HG02852 (cell line): ENCODE data around the gene MICAL2.
A peak's percentile ranks its signal among the peaks of the same experiment; 100 is the strongest.

Experiments
- ATAC-seq: cut with Tn5 transposase; IDR thresholded peaks from one replicate; pipeline ENCODE4 v1.9.1; 2021; ENCODE audit warnings: mild to moderate bottlenecking, moderate library complexity; ENCODE audit not compliant: unreplicated experiment

The MICAL2 gene

DNA sequence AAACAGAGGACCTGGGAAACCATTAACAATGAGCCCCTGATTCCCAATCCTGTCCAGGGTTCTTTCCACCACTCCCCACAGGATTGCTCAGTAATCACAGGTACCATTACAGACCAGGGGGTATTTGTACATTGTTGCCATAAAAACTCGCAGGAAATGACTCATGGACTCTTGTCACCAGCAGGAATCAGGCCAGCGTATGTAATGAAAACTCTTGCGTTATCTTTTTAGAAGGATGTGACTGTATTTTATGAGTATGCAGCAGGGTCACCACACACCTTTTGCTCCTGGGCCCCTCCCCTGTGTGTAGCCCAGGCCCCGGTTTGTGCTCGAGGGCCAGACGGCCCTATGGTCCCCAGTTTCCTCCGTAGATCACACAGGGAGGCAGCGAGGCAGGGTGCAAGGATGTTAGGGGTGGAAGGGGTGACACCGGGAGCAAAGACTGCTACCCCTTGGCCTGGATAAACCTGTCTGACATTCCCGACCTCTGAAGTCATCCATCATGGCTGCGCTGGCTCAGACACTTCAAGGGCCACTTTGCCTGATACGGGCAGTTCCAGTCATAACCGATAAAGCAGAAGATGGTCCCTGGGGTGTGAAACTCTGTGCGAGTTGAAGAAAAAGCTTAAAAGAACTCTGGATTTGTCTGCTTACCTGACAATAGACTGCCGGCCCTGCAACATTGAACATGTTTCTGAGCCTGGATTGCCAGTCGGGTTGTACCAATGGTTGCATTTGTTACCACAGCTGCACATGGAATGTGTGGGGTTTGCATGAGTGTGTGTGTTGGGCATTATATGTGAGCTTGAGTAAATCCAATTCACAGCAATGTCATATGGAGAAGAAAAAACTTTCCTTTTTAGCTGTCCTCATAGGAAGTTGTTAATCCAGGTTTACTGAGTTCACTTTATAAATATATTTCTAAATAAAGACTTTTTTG, 56.9 kb downstream of the MICAL2 start:
- no peak for ATAC-seq

DNA sequence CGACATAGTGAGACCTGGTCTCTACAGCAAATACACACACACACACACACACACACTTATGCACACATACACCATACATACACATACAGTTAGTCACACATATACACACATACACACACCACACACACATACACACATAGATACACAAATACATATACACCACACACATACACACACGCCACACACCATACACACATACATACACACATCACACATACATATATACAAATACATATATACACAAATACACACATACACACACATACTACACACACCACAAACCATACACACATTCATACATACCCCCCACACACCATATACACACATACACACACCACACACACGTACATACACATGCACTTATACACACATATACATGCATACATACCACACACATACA, 57.7 kb downstream of the MICAL2 start:
- no peak for ATAC-seq

DNA sequence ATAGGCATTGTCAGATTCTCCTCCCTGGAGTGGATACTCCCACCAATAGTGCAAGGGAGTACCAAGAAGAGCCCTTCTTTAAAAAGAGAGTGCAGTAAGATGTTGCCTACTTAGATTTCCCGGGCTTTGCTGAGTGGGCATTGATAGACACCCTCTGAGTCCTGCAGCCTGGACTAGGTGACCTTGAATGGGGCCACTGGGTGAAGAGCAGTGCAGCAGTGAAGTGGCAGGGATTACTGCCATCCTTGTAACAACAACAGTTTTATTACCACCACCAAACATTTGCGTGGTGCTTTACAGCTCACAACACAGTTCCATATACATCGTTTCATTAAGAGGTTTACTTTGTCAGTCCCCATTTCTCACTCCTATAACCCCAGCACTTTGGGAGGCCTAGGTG, 59.4 kb downstream of the MICAL2 start:
- no peak for ATAC-seq

DNA sequence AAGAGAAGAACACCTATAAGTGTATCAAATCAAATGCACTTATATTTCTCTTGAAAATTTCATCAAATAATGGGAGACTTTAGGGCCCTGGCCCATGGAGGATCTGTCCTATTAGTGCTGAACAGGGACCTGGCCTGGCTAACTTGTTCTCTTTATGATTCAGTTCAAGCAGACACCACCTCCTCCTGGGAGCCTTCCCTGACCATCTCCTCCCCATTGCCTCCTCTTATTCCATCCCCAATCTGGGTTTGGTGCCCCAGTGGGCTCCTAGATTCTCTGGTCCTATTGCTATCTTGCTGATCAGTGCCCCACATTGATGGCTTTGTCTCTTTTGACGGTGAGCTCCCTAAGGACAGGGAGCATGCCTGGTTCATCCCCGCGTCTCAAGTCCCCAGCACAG, 60.1 kb downstream of the MICAL2 start:
- no peak for ATAC-seq

DNA sequence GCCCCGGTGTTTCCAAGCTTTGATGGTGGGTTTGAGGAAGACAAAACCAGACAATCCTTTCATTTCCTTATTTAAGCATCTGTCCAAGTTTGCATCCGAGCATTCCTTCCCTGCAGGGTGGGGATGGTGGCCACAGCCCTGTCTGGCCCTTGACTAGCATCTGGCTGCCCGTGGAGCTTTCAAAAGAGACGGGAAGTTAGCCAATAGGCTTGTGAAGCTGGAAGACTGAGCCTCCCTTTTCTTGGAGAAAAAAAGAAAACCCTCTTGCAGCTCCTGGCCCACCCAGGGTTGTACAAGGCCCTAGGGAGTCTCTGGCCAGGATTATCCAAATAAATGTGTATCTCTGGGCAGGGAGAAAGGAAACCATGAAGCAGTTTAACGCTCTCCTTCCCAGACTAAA, 60.6 kb downstream of the MICAL2 start:
- no peak for ATAC-seq

DNA sequence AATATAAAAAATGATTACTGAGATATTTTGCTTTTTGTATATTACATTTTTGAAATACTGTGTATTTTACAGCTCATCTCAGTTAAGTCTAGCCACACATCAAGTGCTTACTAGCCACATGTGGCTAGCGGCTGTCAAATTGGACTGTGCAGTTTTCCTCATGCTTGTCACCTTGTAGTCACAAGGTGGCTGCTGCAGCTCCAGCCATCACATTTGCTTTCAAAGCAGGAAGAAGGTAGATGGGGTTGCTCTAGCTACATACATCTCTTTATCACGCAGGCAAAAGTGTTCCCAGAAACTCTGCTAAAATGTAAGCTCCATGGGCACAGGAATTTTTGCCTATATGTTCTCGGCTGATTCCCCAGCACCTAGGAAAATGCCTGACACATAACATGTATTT, 61.5 kb downstream of the MICAL2 start:
- ATAC-seq, result no peak

DNA sequence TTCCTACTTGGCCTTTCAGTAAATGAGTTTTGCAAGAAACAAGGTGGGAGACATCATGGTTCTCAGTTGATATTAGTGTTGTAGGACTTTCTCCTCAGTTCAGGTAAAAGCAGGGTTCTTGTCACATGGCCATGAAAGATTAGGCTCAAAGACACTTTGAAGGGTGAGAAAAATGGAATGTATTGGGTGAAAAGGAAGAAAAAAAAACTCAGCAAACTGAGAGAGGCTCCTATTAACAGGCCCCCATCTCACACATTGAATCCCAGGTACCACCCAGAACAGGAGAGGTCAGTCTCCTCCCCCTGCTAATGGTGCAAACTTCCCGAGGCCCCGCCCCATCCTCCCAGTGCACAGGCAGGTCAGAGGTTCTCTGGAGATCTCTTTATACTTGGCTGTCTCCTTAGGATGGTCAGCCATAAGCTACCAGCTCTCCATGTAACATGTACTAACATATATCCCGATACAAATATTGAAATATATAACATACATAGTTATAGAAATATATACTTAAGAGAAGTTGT, 62.2 kb downstream of the MICAL2 start:
- no peak for ATAC-seq

DNA sequence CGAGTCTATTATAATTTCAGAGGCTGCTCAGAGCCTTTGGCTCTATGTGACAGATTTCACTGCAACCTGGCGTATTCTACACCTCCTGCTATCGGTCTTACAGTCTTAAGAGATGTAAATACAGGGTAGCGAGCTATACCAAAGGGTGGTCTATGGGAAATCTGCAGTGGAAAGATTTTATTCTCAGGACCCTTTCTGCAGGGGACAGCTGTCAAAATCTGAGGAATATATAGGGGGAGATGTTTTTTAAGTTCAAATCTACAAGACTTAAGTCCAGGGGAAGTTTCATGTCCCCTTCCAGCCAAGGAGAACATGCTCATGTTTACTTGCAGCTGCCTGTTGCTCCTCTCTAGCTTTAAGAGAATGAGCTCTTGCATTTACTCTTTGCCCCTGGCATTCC, 62.7 kb downstream of the MICAL2 start:
- ATAC-seq, result no peak

DNA sequence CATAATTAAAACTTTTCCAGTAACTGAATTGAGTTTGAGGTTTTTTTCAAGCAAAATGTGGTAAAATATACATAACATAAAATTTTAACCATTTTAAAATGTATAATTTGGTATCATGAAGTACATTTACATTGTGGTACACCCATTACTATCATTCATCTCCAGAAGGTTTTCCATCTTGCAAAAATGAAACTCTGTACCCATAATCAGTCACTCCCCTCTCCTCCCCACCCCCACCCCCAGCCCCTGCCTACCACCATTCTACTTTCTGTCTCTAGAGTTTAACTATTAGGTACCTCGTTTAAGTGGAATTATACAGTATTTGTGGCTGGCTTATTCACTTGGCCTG, 63.7 kb downstream of the MICAL2 start:
- no peak for ATAC-seq

DNA sequence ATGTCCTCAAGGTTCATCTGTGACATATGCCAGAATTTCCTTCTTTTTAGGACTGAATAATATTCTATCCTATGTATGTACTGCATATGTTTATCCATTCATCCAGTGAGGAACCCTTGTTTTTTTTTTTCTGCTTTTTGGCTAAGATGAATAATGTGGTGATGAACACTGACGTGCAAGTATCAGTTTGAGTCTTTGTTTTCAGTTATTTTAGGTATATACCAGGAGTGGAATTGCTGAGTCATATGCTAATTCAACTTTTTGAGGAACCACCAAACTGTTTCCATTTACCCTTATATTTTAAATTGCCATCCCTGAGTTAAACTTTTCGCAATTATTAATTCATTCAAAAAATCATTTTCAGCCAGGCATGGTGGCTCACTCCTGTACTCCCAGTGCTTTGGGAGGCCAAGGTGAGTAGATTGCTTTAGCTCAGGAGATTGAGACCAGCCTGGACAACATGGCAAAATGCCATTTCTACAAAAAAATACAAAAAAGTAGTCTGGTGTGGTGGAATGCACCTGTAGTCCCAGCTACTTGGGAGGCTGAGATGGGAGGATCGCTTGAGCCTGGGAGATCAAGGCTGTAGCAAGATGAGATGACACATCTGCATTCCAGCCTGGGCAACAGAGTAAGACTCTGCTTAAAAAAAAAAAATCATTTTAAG, 64.2 kb downstream of the MICAL2 start:
- ATAC-seq, result peak; percentile 79

DNA sequence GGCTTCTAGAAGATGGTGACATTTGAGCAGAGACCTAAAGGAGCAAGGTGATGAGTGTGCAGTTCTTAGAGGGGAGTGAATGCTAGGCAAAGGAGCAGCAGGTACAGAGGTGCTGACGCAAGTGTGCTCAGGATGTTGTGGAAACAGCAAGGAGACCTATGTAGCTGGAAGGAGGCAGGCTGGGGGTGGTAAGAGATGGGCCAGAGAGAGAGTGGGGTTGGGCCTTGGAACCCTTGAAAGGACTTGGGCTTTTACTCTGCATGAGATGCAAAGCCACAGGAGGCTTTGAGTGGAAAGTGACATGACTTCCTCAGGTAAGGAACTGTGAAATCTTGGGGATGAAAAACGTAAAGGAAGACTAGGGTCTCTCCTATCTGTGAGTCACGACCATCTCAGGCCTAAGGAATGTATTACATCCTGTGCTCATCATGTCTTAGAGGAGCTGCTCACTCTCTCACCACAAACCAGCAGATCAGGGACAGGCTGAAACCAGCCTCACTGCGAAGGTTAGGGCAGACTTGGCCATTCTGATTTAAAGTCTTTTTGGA, 65.4 kb downstream of the MICAL2 start:
- ATAC-seq, result no peak

DNA sequence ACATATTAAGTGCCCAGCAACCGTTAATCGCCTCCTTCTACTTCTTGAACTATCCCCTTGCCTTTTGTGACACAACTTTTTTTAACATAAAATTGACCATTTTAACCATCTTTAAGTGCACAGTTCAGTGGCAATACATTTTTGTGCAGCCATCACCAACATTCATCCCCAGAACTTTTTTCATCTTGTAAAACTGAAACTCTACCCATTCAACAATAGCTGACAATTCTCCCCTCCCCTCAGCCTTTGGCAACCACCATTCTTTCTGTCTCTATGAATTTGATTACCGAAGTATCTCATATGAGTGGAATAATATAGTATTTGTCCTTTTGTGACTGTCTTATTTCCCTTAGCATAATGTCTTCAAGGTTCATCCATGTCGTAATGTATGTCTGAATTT, 66.0 kb downstream of the MICAL2 start:
- ATAC-seq, result no peak

DNA sequence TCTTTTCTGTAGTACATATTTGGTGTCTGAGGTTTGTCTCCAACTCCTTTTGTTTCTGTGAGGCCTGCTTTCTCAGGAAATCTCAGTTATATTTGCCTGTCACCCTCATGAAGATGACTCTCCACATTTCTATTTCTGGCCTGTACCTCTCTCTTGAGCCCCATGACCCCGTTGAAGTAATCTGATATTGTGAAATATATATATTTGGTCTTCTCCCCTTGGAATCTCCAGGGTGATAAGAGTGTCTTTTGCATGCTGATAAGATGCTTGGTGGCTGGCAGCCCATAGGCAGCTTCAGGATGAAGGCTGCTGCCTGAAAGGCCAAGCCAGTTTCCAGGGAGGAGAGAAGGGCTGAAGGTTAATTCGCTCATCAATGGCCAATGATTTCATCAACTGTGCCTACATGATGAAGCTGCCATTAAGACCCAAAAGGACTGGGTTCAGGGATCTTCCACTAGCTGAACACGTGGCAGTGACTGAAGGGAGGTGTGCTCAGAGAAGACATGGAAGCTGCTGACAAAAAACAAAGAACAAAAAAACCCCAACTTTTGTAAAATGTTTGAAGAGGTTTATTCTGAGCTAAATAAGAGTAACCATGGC, 67.4 kb downstream of the MICAL2 start:
- ATAC-seq, result no peak

DNA sequence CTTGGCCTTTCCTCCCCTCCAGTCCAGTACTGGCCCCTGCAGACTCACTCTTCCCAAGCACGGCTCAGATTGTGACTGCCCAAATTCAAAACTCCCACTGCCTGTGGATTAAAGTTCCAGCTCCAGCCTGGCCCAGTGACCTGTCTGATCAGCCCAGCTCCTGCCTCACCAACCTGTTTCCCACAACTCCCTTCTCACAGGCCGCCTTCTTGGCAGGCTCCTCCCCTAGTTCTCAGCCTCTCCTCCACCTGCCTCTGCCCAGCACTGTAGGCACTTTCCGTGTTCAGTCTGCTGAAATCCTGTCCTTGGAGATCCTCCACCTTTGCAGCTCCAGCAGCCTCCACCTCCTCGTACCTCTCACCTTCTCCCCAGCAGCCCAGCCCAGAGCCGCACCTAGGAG, 68.6 kb downstream of the MICAL2 start:
- ATAC-seq, result no peak

DNA sequence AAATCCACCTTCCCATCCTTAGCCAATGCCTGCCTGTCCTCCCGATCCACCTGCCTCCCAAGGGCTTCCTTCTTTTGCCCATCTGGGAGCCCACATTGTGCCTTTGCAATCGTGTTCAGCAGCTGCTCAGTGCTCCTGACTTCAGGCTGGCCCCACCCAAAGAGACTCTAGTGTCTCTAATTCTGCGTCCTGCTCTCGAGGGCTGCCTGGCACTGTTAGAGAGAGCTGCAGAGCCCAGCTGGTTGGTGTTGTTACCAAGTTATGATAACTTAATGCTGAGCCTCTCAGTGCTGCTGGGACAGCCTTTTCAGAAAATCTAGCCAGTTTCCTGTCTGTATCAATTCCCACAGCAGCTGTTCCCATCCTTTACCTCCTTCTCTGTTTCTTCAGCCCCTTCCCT, 69.1 kb downstream of the MICAL2 start:
- ATAC-seq, result no peak

DNA sequence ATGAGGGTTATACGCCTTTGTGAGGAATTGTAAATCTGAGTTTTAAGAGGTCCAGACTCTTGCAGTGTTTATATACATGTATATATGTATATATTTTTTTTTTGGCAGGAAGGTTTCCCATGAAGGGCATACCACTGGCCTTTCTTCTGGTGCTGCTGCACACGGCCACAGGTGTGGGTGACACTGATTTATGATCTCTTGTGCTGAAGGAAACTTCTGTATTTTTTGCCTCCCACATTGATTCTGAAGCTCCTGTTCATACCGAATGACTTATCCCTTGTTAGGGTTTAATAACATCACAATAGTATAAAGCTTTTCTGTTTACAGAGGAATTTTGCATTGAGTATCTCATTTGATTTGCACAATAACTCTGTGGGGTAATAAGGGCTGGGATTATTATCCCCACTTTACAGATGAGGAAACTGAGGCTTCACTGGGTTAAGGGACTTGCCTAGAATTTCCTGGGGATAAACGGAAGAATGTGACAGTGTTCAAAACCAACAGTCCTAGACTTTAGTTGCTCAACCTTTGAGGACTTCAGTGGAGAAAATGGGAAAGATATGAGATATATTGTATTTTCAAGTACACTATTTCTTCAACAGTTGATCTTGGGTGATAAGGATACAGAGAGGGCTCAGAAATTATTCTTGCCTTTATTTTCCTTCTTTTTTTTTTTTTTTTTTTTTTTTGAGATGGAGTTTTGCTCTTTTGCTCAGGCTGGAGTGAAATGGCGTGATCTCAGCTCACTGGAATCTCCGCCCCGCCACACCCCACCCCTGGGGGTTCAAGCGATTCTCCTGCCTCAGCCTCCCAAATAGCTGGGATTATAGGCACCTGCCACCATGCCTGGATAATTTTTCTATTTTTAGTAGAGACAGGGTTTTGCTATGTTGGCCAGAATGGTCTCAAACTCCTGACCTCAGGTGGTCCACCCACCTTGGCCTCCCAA, 70.1 kb downstream of the MICAL2 start:
- no peak for ATAC-seq

DNA sequence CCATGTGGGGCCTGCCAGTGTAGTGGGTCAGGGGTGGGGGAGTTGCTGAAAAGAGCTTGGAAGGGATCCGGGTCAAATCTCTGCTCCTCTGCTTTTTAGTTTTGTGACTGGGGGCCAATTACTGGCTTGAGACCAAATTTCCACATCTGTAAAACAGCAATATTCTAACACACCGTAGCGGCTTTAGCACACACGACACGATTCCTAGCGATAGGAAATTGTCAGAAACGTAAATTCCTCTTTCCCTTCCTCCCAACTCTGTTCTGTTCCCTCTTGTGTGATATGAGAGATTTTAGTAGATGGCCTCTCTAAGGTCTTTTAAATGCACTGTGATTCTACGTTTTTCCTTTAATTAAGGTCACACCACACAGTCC, 71.9 kb downstream of the MICAL2 start:
- no peak for ATAC-seq

DNA sequence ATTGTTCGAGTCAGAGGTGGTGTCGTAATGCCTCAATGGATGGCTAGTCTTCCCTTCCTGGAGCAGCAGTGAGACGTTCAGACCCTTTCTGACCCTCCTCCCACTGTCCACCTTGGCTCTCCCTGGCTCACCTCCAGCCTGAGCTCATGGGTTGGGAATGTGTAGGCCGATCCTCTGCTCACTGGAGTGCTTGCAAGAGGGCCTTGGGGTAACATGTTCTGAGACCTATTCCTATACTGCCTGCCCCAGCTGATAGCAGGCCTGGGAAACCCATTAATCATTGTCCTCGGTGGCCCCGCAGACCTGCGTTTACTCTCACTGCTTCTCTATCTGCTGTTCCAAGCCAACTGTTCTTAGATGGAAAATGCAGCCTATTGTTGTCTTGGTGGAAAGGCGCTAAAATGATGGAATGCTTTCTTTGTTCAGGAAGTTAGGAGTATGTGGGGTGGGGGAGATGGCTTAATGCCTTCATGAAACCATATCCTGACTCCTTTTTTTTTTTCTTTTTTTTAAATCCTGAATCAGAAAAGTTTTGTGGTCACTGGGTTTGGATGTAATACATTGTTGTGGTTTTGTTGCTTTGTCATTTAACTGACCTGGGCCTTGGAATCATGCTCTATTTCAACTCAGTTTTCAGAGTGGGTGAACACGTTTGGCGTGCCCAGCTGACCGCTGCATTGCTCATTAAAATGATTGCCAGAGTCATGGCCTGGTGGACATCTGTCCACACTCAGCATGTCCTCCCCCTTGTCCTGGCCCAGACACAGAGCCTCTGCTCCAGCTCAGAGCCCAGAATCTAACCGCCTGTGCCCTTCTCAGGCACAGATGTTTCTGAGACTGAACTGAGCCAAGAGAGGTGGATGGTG, 72.5 kb downstream of the MICAL2 start:
- ATAC-seq, result no peak

DNA sequence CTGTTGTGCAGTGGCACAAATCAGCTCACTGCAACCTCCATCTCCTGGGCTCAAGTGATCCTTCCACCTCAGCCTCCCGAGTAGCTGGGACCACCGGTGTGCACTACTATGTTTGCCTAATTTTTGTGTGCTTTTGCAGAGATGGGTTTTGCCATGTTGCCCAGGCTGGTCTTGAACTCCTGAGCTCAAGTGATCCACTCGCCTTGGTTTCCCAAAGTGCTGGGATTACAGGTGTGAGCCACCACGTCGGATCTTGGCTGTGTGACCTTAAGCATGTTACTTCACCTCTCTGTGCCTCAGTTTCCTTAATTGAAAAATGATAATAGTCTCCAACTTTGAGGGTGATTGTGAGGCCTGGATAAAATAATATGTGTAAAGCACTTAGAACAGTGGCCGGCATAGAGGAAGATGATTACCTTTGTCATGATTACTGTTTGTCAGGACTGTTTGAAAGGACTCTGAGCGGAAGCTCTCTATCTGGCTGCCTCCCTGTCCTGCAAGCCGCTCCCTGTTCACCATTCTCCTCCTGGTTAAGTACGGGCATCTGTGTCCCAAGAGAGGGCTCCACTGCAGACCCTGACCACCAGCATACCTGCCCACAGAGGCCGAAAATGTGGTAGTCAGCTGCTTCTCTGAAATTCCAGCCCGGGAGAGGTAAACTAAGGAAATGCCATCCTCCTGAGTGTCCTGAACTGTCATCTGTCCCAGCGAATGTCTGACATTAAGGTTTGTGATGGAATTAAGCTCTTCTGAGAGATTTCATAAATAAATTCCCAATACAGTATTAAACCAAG, 73.6 kb downstream of the MICAL2 start:
- ATAC-seq, result no peak
